Stimulated activated CD8-positive, alpha-beta memory T cell treated with anti-CD3 and anti-CD28 coated beads, Interleukin-2, amount 100 ng/mL, for 48 hours (primary cell): ENCODE measurements around the gene PARS2.
A peak's percentile ranks its signal among the peaks of the same experiment; 100 is the strongest.
"Not testable (repeated sequence)": the region's sequence is repeated elsewhere in the genome, so short reads cannot be mapped to it uniquely, and the experiment has no call there.

Experiments
- DNase-seq, 2 donors: peaks; one replicate each; pipeline ENCODE4 v3.0.0-alpha.2; 2020; ENCODE audit warnings: low read depth in 2 of 2

Gene PARS2

DNA sequence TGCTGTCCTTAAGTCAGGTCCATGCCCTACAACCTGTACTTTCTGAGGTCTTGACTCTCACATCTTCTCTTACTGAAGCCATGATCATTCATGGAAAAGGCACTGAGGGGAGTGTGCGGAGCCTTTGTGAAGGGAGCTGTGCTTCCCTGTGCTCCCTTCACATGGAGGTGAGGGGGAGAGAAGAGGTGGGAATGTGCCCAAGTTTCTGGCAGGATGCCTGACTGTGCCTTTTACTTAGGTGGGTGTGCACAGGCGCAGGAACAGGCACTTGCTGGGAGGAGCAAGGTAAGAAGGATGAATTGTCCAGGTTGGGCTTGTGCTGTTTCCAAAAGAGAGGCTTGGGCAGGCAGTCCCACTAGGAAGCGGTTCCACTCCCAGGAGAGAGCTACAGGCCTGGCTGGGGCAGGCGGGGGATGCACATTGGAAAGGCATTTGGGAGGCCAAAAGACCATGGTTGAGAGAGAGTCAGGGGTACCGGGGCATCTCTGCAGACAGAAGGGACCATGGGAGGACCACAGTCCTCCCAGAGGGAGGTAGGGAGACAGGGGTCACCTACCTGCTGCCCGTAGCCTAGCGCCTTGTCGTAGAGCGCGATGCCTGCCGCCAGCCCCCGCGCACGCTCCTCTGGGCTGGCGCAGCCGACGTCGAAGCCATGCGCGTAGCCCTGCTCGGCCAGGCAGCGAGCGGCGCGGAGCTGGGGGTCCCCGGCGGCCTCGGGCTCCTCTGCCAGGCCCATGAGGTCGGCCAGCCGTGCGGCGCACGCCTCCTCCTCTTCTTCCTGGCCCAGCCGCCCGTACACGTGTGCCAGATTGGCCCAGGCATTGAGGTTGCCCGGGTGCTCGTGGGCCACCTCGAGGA, 35.9 kb upstream of the PARS2 start:
- no peak for DNase-seq

DNA sequence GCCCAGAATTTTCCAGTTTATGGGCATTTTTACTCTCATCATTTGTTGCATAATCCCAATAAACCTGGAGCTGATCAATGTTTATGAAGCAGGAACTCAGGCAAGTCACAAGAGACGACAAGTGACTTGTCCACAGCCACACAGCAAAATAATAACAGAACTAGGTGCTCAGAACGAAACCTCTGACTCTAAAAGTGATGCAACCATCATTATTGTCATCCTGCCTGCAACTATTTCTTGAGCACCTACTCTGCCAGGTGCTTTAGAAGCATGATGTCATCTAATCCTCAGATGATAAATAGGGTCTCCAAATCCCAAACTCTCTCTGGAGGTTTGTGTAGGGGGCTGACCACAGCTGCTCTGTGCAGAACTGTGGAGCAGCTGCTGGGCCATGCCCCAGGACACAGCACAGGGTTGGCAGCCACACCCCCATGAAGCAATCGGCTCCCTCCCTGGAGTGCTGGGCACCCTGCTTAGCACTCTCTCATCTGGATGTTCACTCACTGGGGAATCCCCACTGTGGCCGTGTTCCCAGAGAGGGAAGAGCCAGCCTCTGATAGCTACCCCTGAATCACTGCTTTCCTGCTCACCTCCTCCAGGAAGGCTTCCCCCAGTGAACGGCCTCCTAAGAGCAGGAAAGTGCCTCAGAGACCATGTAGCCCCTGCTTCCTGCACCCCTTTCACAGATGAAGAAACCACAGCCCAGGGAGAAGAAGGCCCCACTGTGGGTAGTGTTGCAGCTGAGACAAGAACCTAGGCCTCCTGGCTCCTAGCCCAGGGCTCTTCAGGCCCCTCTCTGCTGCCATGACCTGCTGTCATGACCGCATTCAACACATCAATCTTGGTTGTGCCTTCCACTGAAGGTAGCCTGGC, 34.7 kb upstream of the PARS2 start:
- DNase-seq, result peak in 1 of 2 donors; percentile 47

DNA sequence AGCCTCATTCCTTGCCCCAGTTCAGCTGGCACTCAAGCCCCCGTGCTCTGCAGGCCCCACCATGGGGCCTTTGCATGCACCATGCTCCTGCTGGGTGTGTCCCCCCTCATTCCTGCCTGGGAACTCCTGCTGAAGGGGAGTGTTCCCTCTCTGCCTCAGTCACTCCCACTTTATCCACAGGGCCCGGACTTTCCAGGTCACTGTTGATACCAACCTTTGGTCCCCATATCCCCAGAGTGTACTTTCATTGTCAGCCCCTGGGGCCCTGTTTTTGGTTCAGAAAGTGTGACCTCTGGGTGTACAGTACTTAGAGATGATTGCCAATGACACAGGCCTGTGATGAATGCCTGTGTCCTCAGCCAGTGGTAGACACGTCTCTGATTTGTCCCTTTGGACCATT, 33.9 kb upstream of the PARS2 start:
- no peak for DNase-seq

DNA sequence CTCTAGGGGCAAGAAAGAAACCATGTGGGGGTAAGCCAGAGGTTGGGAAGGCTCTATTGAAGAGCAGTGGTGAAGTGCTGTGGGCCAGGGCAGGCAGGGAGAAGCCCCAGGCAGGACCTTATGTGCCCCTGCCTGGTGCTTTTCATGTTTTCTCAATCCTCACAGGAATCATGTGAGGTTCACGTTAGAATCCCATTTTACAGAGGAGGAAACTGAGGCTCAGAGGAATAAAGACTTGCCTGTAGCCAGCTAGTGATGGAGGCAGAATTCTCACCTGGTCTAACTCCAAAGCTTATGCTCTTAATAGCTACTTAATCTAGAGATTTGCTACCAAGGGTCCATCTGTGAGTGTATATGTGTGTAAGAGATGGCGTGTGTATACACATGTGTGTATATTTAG, 32.6 kb upstream of the PARS2 start:
- no peak for DNase-seq

DNA sequence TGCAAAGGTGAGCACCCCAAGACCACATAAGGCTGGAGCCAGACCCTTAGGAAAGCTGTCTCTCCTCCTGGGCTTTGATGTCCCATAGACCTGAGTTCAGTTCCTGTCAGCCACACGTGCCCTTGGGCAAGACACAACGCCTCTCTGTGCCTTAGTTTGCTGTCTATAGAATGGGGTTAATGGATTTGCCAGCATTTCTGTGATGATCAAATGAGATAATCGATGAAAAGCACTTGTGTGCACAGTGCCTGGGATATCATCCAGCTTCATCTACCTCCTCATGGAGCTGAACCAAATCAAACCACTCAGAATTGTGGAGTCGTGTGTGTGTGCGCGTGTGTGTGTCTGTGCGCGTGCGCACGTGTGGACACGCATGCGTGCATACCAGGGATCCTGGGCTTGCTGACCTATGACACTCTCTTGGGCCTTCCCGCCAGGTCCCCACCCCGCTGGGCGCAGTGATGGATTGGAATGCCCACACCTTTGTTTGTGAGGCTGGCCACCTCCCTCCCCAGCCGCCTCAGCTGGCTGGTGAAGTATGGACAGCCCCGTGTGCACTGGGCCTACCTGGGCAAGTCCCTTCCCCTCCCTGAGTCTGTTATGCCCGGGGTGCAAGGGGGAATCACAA, 31.6 kb upstream of the PARS2 start:
- no peak for DNase-seq

DNA sequence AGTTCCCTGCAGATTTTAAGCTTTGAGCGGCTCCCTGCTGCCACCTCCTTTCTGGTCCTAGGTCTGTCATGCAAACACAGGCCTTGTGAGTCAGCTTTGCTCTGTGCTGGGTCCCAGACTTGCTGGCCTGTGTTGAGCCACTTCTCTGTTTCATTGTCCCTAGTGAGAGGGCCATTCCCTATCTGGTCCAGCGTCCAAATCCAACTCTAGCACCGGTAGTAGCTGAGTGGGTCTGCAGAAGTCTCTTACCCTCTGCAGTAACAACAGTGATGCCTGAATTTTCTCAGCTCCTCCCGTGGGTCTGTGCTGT, 31.0 kb upstream of the PARS2 start:
- DNase-seq, result no peak

DNA sequence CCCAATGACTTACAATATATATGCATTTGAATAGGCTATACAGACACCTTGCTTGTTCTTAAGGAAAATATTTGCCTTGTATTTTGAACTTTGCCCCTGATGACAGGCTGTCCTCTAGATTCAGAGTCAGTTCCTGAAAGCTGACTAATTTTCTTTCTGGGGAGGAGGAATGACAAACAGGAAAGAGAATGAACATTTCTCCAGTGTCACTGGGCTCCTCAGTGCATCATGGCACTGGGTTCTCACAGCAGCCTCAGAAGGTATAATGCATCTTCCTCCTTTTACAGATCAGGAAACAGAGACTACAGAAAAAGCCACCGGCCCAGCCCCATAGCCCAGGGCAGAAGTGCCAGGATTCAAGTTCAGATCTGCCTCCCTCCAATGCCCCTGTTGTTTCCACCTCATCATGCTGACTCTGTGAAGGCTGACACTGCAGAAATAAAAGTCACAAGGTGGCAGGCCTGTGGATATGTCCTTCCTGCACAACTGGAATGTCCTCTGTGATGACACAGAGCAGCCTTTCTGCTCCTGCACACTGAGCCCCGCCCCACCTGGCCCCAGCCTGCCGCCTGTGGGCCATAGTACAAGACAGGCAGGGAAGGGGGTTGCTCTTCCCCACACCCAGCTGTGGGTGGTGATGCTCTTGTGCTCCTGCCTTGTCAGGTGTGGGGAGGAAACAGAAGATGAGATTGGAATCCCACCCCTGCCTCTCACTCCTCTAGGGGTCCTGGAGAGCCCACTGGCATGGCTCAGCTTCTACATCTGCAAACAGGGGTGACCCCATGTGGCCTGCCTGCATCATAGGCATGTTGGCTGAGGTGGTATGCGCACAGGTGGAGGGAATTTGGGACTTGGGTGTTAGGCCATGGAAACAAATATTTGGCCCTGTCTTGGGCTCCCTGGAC, 30.4 kb upstream of the PARS2 start:
- DNase-seq, result no peak

DNA sequence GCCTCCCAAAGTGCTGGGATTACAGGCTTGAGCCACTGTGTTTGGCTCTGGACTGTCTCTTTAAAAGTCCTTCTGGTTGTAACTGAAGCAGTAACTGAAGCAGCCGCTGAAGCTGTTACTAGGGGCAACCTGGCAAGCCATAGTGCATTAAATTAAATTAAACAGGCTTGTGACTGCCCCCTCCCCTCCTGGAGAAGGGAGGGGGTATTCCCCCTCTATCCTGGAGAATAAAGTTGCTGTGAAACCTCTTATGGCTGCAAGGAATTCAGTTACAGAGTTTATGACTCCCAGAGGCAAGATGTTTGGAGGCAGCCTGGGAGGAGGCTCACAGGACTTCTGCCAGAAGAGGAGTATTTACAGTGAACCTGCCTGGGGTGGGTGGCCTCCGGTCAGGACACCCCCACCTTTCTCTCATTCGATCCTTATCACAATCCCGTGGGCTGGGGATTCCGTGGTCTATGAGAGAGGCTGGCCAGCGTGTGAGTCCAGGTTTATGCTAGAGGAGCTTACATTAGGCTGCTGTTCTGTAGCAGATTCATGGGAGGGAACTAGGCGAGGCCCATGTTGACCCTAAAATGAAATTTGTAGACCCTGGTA, 28.5 kb upstream of the PARS2 start:
- DNase-seq, result no peak

DNA sequence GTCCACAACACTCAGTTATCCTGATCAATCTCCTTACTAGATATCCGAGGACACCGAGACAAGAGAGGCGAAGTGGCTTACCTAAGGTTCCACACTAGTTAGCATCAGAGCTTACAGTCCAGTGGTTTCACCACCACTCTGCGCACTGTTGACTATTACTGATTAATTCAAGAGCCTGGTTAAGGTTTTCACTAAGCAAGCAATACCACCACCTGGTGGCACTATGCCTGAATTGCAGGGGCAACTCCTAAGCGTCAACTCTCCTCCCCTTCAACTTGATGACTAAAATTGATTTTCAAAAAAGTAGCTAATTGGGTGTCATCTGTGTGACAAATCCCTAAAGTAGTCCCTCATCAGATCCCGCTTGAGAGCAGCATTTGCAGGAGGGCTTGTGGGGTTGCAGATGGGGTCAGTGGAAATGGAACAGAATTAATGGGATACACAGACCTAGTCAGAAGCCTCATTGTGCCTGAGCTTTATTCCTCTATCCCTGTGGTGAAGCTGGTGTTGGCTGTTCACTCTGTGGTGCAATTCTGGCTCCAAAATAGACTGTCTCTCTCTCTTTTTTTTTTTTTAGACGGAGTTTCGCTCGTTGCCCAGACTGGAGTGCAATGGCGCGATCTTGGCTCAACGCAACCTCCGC, 27.7 kb upstream of the PARS2 start:
- peak; percentile 41 to 54 for DNase-seq

DNA sequence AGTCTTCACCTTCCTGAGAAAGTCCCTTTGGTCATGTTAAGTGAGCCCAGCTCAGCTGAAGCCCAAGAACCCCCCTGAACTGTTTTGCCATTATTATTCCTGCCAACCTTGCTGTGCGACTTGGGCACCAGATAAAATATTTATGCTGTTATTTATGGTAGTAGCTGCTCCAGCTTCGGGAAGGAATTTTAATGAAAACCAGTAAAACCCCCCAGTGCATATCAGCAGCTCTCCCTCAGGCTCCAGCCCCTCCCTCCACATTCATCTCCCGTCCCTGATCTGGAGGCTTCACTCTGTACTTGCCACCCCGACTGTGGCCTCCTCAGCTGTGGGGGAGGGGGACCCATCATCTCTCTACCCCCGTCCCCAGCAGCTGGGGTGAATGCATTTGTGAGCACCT, 24.1 kb upstream of the PARS2 start:
- no peak for DNase-seq

DNA sequence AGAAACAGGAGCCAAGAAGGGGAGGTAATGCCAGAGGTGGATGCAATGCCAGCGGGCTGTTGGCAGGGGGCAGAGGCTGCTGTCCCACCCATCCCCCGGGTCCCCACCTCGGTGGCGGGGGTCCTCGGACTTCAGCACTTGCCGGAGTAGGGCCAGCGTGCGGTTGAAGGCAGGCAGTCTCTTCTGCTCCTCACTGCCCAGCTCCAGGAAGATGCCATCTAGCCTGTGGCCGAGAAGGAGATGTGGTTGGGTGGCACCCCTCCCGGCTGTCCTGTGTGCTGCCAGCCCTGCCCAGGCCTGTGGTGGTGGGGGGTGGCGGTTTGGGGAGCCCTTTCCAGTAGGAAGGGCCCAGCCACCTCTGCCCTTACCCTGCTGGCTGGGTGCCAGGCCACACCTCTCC, 23.3 kb upstream of the PARS2 start:
- DNase-seq, result no peak

DNA sequence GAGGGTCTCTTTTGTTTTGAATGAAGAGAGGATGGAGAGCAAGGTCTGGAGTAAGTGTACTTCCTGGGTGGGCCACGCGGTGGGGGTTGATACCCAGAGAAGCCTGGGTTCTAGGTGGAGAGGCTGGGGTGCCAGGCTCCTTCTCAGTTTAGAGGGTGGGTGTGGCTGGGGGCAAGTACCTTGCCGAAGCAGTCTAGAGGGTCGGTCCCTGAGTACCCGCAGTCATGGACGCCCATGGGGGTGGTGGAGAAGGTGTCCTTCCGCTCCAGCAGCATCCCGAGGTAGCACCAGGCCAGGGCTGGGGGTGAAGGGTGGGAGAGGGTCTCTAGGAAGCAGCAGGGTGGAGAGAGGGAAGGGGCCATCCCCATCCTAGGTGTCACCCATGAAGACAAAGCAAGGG, 22.5 kb upstream of the PARS2 start:
- DNase-seq, result no peak

DNA sequence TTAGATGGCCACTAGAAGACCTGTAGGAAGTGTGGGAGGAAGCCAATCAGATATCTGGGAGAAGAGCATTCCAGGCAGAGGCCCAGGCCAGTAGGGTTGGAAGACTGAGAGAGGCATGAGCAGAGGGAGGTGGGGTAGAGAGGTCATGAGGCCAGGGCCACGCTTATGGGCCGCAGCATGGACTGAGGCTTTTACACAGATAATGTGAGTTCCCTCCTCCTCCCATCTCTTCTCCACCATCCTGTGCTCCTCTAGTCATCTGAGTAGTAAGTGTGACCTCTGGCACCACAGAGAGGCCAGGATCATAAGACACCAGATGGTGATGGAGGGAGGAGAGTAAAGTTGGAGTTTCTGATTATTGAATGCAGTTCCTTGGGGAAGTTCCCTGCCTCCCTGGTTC, 19.7 kb upstream of the PARS2 start:
- no peak for DNase-seq

DNA sequence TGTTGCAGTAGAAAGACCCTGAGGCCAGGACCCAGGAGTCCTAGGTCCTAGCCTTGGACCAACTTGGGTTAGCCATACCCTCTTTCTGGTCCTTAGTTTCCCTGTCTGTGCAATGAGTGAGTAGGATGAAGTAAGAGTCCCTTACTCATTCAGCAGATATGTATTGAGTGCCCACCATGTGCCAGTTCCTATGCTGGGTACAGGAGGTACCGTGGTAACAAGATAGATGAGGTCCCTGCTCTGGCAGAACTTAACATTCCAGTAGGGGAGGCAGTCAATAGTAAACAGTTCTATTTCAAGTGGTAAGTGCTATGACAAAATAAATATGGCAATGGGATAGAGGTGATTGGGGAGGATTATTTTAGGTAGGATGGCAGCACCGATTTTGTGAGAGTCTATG, 18.3 kb upstream of the PARS2 start:
- DNase-seq, result no peak

DNA sequence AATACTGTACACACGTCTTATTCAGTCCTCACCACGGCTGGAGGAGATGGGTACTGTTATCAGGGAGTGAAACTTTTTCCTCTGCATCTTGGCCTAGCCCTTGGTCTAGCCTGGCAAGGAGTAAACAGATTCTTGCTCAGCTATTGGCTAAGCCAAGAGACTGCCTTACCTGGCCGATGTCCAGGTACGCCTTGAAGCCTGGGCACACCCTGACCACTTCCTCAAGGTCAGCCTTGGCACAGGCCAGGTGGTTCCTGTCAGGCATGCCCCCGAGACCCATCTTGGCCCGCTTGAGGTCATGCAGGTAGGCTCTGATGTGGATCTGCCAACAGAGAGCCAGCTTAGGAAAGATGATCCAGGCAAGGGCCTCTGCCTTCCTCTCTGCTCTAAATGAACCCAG, 17.8 kb upstream of the PARS2 start:
- no peak for DNase-seq

DNA sequence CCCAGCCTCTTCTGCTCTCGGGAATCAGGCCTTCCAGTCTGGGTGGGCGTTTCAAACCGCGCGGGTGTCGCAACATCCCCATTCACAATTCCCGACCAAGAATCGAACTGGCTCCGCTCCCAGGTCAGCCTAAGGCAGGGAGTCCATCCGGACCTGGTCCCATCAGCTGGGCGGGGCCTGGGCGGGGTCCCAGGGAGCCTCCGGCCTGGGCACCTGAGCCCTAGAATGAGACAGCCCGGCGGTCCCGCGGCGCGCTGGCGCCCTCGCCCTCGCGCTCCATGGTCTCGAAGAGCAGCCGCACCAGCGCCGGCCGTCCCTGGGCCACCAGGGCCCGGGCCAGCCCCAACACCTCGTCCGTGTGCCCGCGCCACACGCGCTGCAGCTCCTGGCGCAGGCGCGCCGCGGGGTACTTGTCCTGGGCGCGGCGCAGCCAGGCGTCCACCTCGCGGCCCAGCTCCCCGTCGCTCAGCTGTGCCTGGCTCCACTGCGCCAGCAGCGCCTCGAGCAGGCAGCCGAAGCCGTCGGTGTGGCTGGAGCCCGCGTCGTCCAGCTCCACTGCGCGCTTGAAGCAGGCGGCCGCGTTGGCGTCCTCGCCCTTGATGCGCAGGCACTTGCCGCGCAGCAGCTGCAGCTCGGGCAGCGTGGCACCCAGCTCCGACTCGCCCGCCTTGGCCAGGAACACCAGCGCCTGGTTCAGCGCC, 16.9 kb upstream of the PARS2 start:
- no peak for DNase-seq

DNA sequence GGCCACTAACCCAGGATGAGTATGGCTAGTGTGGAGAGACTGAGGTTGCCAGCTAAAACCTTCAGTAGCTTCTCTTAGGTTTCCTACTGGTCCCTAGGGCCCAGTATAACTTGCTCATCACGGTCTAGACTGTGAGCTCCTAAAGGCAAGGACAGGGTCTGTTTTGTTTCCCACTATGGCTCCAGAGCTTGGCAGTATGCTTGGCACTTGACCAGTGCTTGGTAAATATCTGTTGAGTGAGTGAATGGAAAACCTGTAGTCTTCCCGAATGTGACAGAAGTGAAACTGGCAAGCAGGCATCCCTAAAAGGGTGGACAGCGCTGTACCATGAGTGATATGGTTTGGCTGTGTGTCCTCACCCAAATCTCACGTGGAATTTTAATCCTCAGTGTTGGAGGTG, 13.1 kb upstream of the PARS2 start:
- no peak for DNase-seq

DNA sequence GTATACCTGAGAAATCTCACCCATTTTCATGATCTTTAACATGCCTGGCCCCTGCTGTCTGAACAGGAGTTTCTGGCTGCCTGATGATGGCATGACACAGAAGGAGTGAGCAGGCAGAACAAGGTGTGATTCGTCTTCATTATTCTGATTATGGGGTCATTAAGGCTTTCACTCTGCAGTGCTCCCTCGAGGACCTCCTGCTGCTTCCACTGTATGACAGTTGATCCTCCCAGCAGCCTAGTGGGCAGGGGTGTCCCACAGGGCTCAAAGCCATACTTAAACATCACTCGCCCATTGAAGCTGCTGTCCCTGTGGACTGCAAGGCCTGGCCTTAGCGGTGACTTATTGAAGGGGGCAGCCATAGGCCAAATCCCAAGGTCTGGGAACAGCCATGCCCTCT, 12.7 kb upstream of the PARS2 start:
- no peak for DNase-seq

DNA sequence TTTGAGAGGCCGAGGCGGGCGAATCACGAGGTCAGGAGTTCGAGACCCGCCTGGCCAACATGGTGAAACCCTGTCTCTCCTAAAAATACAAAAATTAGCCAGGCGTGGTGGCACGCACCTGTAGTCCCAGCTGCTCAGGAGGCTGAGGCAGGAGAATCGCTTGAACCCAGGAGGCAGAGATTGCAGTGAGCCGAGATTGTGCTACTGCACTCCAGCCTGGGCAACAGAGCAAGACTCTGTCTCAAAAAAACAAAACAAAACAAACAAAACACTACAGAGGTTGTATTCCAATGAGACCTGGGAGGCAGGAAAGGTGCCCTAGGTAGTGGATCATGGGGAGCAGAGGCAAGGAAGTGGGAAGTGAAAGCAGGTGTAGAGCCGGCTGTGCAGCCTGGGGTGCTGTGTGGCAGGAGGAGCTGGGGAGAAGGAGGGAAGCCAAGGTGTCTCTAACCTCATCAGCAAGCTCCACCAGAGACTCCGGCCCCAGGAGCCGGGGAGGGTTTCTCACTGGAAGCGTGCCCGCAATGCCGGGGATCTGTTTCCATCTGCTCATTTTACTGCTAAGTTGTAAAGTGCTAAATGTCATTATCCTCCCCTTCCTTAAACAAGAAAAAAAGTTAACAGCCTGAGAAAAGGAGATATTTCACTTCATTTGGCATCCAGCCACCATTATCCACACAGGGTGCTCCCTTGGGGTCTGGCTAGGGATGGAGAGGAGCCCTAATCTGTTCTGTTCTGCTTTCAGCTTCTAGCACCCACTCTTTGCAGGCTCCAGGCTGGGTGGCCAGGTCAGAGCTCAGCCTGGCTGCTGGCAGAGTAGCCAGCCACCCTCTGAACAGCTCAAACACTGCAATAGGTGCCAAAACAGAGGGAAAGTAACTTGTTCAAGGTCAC, 11.8 kb upstream of the PARS2 start:
- not testable (repeated sequence) for DNase-seq
